Gastrocnemius medialis (tissue), 4 donors: ENCODE data around the gene CDC34. TPM values are rescaled to one million over a fixed set of nuclear protein-coding genes. Genes with fewer than 3 reads are reported as not detected.

ENCODE experiments used
- ATAC-seq, 2 donors: fragments of 150-250 bp; one replicate each; pipeline ENCODE4 v1.9.1; 2016
- DNase-seq, 2 donors: peaks; one replicate each; pipeline ENCODE4 v3.0.0-alpha.2; 2019
- H3K27ac ChIP-seq, 4 donors: fragments of 200-600 bp; sonication (generic); 1 replicate in 1 of 4; 2 replicates in 3 of 4; pipeline ENCODE4 v1.5.1; 2016 to 2018; ENCODE audit warnings: mild to moderate bottlenecking in 2 of 4, moderate library complexity in 1 of 4
- H3K27me3 ChIP-seq, 3 donors: fragments of 200-600 bp; sonication (generic) in 2 of 3; 1 replicate in 1 of 3; 2 replicates in 2 of 3; pipeline versions ENCODE4 v1.5.1 to v1.6.0; 2016 to 2019; ENCODE audit warnings: mild to moderate bottlenecking in 1 of 3, moderate library complexity in 1 of 3
- H3K36me3 ChIP-seq, 2 donors: fragments of 200-600 bp; sonication (generic) in 1 of 2; one replicate each; pipeline ENCODE4 v1.5.1; 2017 to 2018
- H3K4me1 ChIP-seq, 2 donors: fragments of 200-600 bp; sonication (generic) in 1 of 2; one replicate each; pipeline ENCODE4 v1.5.1; 2016 to 2017; ENCODE audit warnings: mild to moderate bottlenecking in 2 of 2
- H3K4me3 ChIP-seq, 4 donors: fragments of 200-600 bp; sonication (generic) in 3 of 4; 1 replicate in 1 of 4; 2 replicates in 3 of 4; pipeline ENCODE4 v1.5.1; 2016 to 2019; ENCODE audit warnings: mild to moderate bottlenecking in 2 of 4
- H3K9me3 ChIP-seq, 3 donors: fragments of 200-600 bp; sonication (generic) in 2 of 3; 1 replicate in 1 of 3; 2 replicates in 2 of 3; pipeline ENCODE4 v1.5.1; 2016 to 2019
- CTCF ChIP-seq, 5 experiments: fragments of 450-650 bp in 3 of 5; fragments of 200-600 bp in 2 of 5; sonication (generic) in 2 of 5; IDR thresholded peaks in 4 of 5; conservative IDR thresholded peaks in 1 of 5; 1 replicate in 4 of 5; 2 replicates in 1 of 5; pipeline ENCODE4 v1.5.1; 2016 to 2019; ENCODE audit warnings: antibody characterized with exemption in 5 of 5, mild to moderate bottlenecking in 3 of 5, moderate library complexity in 3 of 5
- POLR2A ChIP-seq, 2 donors: fragments of 450-650 bp; IDR thresholded peaks; one replicate each; pipeline ENCODE4 v1.6.1; 2017; ENCODE audit warnings: antibody characterized with exemption in 2 of 2, mild to moderate bottlenecking in 2 of 2, moderate library complexity in 2 of 2
- in situ Hi-C, 4 donors: fragments of 200-750 bp; cut with MboI; loops; one replicate each; pipeline versions ENCODE4 v1.15.0 to v1.8.0; 2017; ENCODE audit warnings: low sequenced_read_pairs in 4 of 4
- intact Hi-C: fragments of 100-400 bp; cut with DNase I; formaldehyde crosslinking; loops from one replicate; pipeline ENCODE4 v1.15.1; 2023; ENCODE audit warnings: low total_unique reads
- total RNA-seq, 4 donors: library from RNA; depleted of rRNA; stranded (reverse); fragments of >200 nt; gene quantifications; one replicate each; pipeline versions ENCODE4 v1.1.0 to v1.2.3, GENCODE V29; 2016

CDC34 gene
- total RNA-seq, 4 donors from 2014 or later: 99.0 to 174 (median 138) TPM

- no peak for ATAC-seq
- no peak overlapping the region for H3K4me3 ChIP-seq
- TF ChIP-seq CTCF (IDR thresholded peaks at IDR 0.05 in 4 of 5, conservative IDR thresholded peaks at IDR 0.05 in 1 of 5) (no peak), POLR2A (IDR thresholded peaks at IDR 0.05) (no peak)
- peaks cover 0 to 4% (median 3%) of the 10 kb centered on the region in 3 donors for H3K27me3 ChIP-seq
- no peak for DNase-seq
- in situ Hi-C loops (no loop called here), intact Hi-C loops (no loop called here)
- H3K27ac ChIP-seq: peak overlapping the region in 1 of 4 donors; percentile 53
- peaks cover 0 to 6% of the 10 kb centered on the region in 2 donors for H3K4me1 ChIP-seq
- no peaks in the 10 kb centered on the region for H3K9me3 ChIP-seq
- no peaks in the 10 kb centered on the region for H3K36me3 ChIP-seq
These were observed 23.9 kb downstream of the CDC34 start for GRCh38 chr19:555474-555808.

- intact Hi-C loops: no loop called here
- Histone ChIP-seq H3K4me1 (peaks cover 0 to 6% of the 10 kb centered on the region in 2 donors), H3K36me3 (no peaks in the 10 kb centered on the region), H3K9me3 (no peaks in the 10 kb centered on the region), H3K27ac (peak overlapping the region in 3 of 4 donors; percentile 25 to 60 (median 52)), H3K4me3 (no peak overlapping the region), H3K27me3 (peaks cover 0 to 4% (median 3%) of the 10 kb centered on the region in 3 donors)
- TF ChIP-seq CTCF (IDR thresholded peaks at IDR 0.05 in 4 of 5, conservative IDR thresholded peaks at IDR 0.05 in 1 of 5) (no peak), POLR2A (IDR thresholded peaks at IDR 0.05) (no peak)
- peak in 1 of 2 donors; percentile 6 for DNase-seq
- in situ Hi-C loops: no loop called here
- no peak for ATAC-seq
These were observed 25.2 kb downstream of the CDC34 start for GRCh38 chr19:556611-557382.

GRCh38 chr19:558770-559439, 27.3 kb downstream of the CDC34 start:
- H3K27me3 ChIP-seq: peaks cover 0 to 4% (median 3%) of the 10 kb centered on the region in 3 donors
- H3K27ac ChIP-seq: peak overlapping the region in 3 of 4 donors; percentile 39 to 60 (median 55)
- peak in 1 of 2 donors; percentile 4 for DNase-seq
- TF ChIP-seq POLR2A (IDR thresholded peaks at IDR 0.05): no peak
- TF ChIP-seq CTCF (IDR thresholded peaks at IDR 0.05 in 4 of 5, conservative IDR thresholded peaks at IDR 0.05 in 1 of 5): no peak
- H3K36me3 ChIP-seq: no peaks in the 10 kb centered on the region
- in situ Hi-C loops (no loop called here), intact Hi-C loops (no loop called here)
- H3K9me3 ChIP-seq: no peaks in the 10 kb centered on the region
- peaks cover 0 to 6% of the 10 kb centered on the region in 2 donors for H3K4me1 ChIP-seq
- no peak for ATAC-seq
- H3K4me3 ChIP-seq: no peak overlapping the region

- Histone ChIP-seq H3K9me3 (no peaks in the 10 kb centered on the region), H3K27ac (no peak overlapping the region), H3K4me3 (no peak overlapping the region), H3K36me3 (no peaks in the 10 kb centered on the region), H3K27me3 (peaks cover 0 to 4% (median 3%) of the 10 kb centered on the region in 3 donors), H3K4me1 (peaks cover 0 to 6% of the 10 kb centered on the region in 2 donors)
- no peak for ATAC-seq
- in situ Hi-C loops: no loop called here
- intact Hi-C loops: no loop called here
- TF ChIP-seq CTCF (IDR thresholded peaks at IDR 0.05 in 4 of 5, conservative IDR thresholded peaks at IDR 0.05 in 1 of 5): no peak
- TF ChIP-seq POLR2A (IDR thresholded peaks at IDR 0.05): no peak
- DNase-seq: no peak
These were observed 28.6 kb downstream of the CDC34 start for GRCh38 chr19:560121-560520.
